ENCODE data around the gene MAD1L1. TPM values are rescaled to one million over a fixed set of nuclear protein-coding genes. Genes with fewer than 3 reads are reported as not detected.
"Not testable (repeated sequence)": the region's sequence is repeated elsewhere in the genome, so short reads cannot be mapped to it uniquely, and the experiment has no call there.

MAD1L1 gene
- total RNA-seq, 3 donors from 2014 or later = 25.3 to 31.2 (median 26.2) TPM

DNA sequence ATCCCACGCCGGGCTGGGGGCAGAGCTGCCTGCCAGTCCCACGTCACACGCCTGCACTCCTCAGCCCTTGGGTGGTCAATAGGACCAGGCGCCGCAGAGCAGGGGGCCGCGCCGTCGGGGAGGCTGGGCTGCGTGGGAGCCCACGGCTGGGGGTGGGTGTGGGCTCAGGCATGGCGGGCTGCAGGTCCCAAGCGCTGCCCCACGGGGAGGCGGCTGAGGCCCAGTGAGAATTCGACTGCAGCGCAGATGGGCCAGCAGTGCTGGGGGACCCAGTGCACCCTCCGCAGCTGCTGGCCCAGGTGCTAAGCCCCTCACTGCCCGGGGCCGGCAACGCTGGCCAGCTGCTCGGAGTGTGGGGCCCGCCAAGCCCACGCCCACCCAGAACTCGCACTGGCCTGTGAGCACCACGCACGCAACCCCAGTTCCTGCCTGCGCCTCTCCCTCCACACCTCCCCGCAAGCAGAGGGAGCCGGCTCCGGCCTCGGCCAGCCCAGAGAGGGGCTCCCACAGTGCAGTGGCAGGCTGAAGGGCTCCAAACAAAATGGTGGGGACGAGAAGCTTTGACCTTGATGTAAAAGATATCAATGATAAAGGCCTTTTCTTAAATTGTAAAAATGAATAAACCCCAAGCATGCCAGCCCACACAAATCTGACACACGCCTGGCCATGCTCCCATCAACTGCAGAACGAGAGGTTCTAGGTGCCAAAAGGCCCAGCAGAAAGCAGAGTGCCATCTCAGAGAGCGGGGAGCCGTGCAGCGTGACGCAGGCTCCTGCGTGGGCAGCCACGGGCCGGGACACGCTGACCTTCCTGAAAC is 255.5 kb downstream of the MAD1L1 start:
- intact Hi-C loops (cut with DNase I, micrococcal nuclease) = no loop called here
- peak in 2 of 3 donors; percentile 16 to 33 for DNase-seq
- no peaks in the 10 kb centered on the region for H3K36me3 ChIP-seq (ENCODE audit: low read depth)
- no peaks in the 10 kb centered on the region for H3K4me1 ChIP-seq (ENCODE audit: low read depth)
- TF ChIP-seq, protein P1, sequence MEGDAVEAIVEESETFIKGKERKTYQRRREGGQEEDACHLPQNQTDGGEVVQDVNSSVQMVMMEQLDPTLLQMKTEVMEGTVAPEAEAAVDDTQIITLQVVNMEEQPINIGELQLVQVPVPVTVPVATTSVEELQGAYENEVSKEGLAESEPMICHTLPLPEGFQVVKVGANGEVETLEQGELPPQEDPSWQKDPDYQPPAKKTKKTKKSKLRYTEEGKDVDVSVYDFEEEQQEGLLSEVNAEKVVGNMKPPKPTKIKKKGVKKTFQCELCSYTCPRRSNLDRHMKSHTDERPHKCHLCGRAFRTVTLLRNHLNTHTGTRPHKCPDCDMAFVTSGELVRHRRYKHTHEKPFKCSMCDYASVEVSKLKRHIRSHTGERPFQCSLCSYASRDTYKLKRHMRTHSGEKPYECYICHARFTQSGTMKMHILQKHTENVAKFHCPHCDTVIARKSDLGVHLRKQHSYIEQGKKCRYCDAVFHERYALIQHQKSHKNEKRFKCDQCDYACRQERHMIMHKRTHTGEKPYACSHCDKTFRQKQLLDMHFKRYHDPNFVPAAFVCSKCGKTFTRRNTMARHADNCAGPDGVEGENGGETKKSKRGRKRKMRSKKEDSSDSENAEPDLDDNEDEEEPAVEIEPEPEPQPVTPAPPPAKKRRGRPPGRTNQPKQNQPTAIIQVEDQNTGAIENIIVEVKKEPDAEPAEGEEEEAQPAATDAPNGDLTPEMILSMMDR (IDR thresholded peaks at IDR 0.05) = no peak
- no peak for ATAC-seq
- no peaks in the 10 kb centered on the region for H3K9me3 ChIP-seq
- no peak overlapping the region for H3K4me3 ChIP-seq

DNA sequence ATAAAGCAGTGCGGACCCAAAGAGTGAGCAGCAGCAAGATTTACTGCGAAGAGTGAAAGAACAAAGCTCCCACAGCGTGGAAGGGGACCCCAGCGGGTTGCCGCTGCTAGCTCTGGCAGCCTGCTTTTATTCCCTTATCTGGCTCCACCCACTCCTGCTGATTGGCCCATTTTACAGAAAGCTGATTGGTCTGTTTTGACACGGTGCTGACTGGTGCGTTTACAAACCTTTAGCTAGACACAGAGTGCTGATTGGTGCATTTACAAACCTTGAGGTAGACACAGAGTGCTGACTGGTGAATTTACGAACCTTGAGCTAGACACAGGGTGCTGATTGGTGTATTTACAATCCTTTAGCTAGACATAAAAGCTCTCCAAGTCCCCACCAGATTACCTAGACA is 256.2 kb downstream of the MAD1L1 start:
- ATAC-seq; intact Hi-C loops (cut with DNase I, micrococcal nuclease); H3K4me1 ChIP-seq (ENCODE audit: low read depth); H3K36me3 ChIP-seq (ENCODE audit: low read depth); H3K9me3 ChIP-seq; H3K4me3 ChIP-seq: not testable (repeated sequence)
- peak in 1 of 3 donors; percentile 1 for DNase-seq

DNA sequence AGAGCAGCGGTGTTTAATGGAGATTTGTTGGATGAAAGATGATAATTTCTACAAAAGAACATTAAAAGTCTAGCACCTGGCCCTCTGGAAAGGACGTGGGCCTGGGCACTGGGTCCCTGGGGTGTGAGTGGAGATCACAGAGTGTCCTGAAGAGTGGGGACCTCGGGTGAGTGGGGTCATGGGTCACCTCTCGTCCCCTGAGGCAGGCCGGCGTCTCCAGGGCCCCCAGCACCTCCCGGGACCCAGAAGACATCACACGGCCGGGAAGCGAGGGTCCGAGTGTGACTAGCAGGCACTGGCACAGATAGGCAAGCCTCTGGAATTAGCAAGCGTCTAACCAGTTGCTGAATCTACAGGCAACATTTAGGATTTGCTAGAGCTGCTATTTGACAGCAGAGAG is 257.2 kb downstream of the MAD1L1 start:
- ATAC-seq = no peak
- TF ChIP-seq, protein P1 (IDR thresholded peaks at IDR 0.05) = no peak
- Histone ChIP-seq H3K9me3 (no peaks in the 10 kb centered on the region), H3K36me3 (ENCODE audit: low read depth) (no peaks in the 10 kb centered on the region), H3K4me1 (ENCODE audit: low read depth) (no peaks in the 10 kb centered on the region), H3K4me3 (no peak overlapping the region)
- peak in 2 of 3 donors; percentile 6 to 29 for DNase-seq
- intact Hi-C loops (cut with DNase I, micrococcal nuclease) = no loop called here

DNA sequence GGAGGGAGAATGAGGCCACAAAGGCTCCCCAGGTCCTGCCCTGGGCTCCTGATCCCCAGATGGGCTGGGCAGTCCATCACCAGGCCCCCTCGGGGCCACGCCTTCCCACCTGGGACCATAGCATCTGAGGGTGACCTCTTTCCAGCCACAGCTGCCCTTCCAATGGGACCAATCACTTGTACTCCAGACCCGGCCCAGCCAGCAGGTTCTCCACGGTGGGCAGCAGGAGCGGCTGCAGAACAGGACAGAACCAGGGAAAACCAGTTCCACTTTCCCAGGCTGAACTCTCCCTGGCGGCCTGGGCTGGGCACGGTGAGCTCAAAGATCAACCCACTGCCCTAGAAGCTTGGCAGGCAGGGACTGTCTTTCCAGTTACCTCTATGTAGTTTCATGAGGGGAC is 257.6 kb downstream of the MAD1L1 start:
- ATAC-seq = peak; percentile 41
- intact Hi-C loops (cut with DNase I, micrococcal nuclease) = no loop called here

DNA sequence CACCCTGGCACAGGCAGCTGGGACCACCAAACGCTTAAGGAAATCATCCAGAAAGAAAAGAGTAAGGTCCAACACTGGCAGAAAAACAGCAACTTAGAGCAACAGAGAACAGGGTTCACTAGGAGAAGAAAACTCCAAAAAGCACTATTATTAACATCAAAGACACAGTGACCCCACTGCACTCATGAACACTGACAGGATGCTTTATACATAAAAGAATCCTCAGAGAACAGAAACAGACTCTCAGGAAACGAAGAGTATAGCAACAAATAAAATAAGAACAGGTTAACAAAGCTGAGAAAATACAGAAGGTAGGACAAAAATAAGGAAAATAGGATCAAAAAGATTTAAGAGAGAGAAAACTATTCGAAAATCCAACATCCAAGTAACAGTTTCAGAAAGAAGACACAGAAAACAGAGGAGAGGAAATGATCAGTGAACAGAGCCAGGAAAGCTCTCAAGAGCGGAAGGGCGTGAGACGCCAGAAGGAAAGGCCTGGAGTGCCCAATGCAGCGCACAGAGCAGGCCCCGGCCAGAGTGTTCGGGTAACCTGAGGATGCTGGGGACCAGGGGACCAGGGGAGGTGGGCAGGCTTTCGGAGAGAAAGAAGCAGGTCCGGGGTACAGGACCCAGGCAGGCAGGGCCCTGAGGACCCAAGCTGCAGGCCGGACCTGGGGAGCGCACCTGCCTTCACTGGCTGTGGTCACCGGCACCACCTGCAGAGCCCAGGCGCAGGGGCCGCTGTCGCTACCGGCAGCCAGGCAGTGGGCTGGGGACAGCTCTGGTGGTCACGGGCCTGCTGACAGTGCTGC is 258.2 kb downstream of the MAD1L1 start:
- Histone ChIP-seq H3K4me1 (ENCODE audit: low read depth) (no peaks in the 10 kb centered on the region), H3K9me3 (no peaks in the 10 kb centered on the region), H3K36me3 (ENCODE audit: low read depth) (no peaks in the 10 kb centered on the region), H3K4me3 (no peak overlapping the region)
- TF ChIP-seq, protein P1 (IDR thresholded peaks at IDR 0.05) = no peak
- DNase-seq (peak in 1 of 3 donors; percentile 10), ATAC-seq (no peak)
- intact Hi-C loops (cut with DNase I, micrococcal nuclease) = no loop called here

More for the DNA sequence above, 257.6 kb downstream of the MAD1L1 start:
- Histone ChIP-seq H3K4me3 (no peak overlapping the region), H3K4me1 (ENCODE audit: low read depth) (no peaks in the 10 kb centered on the region), H3K9me3 (no peaks in the 10 kb centered on the region), H3K36me3 (ENCODE audit: low read depth) (no peaks in the 10 kb centered on the region)
- DNase-seq = peak; percentile 11 to 28 (median 20)
- TF ChIP-seq, protein P1 (IDR thresholded peaks at IDR 0.05) = no peak
